WTC11 (cell line): ENCODE measurements around the gene ARAP1.

Experiments used
- CREM ChIP-seq: sonication (generic); formaldehyde crosslinking; IDR thresholded peaks from 2 replicates; pipeline ENCODE4 v1.8.1; 2022; ENCODE audit warnings: mild to moderate bottlenecking, missing genetic modification reagents, moderate library complexity
- FOXP1 ChIP-seq: sonication (generic); formaldehyde crosslinking; IDR thresholded peaks from 2 replicates; pipeline ENCODE4 v1.8.0; 2022; ENCODE audit warnings: missing genetic modification reagents, mild to moderate bottlenecking, moderate library complexity, borderline replicate concordance
- NR2C2 ChIP-seq: sonication (generic); formaldehyde crosslinking; IDR thresholded peaks from 2 replicates; pipeline ENCODE4 v1.8.0; 2022; ENCODE audit warnings: mild to moderate bottlenecking, missing genetic modification reagents
- TCF7 ChIP-seq: sonication (generic); formaldehyde crosslinking; IDR thresholded peaks from 2 replicates; pipeline ENCODE4 v1.8.0; 2022; ENCODE audit warnings: mild to moderate bottlenecking, low read depth, missing genetic modification reagents, moderate library complexity
- TEAD4 ChIP-seq: sonication (generic); formaldehyde crosslinking; IDR thresholded peaks from 2 replicates; pipeline ENCODE4 v1.8.0; 2022; ENCODE audit warnings: mild to moderate bottlenecking, missing genetic modification reagents
- TP53 ChIP-seq: sonication (generic); formaldehyde crosslinking; IDR thresholded peaks from 2 replicates; pipeline ENCODE4 v1.8.1; 2023; ENCODE audit warnings: mild to moderate bottlenecking, missing genetic modification reagents
- ZBTB21 ChIP-seq: sonication (generic); formaldehyde crosslinking; IDR thresholded peaks from 2 replicates; pipeline ENCODE4 v1.8.1; 2023; ENCODE audit warnings: mild to moderate bottlenecking, missing genetic modification reagents, borderline replicate concordance
- TF ChIP-seq, protein P1 (sequence below): fragments of 200-600 bp; IDR thresholded peaks from 2 replicates; pipeline ENCODE4 v1.8.0; 2022; ENCODE audit warnings: antibody characterized with exemption
- TF ChIP-seq, protein P2 (sequence below): sonication (generic); formaldehyde crosslinking; IDR thresholded peaks from 2 replicates; pipeline ENCODE4 v1.8.1; 2023; ENCODE audit warnings: mild to moderate bottlenecking, missing genetic modification reagents, moderate library complexity
- TF ChIP-seq, protein P3 (sequence below): sonication (generic); formaldehyde crosslinking; IDR thresholded peaks from 2 replicates; pipeline ENCODE4 v1.8.0; 2023; ENCODE audit warnings: mild to moderate bottlenecking, missing genetic modification reagents
- TF ChIP-seq, protein P4 (sequence below): sonication (generic); formaldehyde crosslinking; IDR thresholded peaks from 2 replicates; pipeline ENCODE4 v1.8.0; 2022; ENCODE audit warnings: mild to moderate bottlenecking, missing genetic modification reagents

DNA sequence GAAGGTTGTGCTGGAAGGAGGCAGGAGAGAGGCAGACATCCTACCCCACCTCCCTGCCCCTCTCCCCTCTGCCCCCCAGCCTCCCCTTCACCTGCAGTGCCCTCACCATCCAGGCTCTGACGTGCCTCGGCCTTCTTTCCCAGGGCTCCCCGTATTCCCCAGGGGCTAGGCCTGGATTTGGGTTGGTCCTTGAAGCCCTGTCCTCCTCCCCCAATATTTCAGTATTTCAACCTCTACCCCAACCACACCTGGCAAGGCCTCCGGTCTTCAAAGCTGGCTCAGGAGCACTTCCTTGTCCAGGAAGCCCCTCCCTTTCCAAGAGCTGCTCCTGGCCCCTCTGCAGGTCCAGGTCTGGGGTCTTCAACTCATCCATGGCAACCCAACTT lies 69.4 kb downstream of the ARAP1 start:
- TF ChIP-seq, protein P1, sequence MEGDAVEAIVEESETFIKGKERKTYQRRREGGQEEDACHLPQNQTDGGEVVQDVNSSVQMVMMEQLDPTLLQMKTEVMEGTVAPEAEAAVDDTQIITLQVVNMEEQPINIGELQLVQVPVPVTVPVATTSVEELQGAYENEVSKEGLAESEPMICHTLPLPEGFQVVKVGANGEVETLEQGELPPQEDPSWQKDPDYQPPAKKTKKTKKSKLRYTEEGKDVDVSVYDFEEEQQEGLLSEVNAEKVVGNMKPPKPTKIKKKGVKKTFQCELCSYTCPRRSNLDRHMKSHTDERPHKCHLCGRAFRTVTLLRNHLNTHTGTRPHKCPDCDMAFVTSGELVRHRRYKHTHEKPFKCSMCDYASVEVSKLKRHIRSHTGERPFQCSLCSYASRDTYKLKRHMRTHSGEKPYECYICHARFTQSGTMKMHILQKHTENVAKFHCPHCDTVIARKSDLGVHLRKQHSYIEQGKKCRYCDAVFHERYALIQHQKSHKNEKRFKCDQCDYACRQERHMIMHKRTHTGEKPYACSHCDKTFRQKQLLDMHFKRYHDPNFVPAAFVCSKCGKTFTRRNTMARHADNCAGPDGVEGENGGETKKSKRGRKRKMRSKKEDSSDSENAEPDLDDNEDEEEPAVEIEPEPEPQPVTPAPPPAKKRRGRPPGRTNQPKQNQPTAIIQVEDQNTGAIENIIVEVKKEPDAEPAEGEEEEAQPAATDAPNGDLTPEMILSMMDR: no peak
- TF ChIP-seq, protein P2, sequence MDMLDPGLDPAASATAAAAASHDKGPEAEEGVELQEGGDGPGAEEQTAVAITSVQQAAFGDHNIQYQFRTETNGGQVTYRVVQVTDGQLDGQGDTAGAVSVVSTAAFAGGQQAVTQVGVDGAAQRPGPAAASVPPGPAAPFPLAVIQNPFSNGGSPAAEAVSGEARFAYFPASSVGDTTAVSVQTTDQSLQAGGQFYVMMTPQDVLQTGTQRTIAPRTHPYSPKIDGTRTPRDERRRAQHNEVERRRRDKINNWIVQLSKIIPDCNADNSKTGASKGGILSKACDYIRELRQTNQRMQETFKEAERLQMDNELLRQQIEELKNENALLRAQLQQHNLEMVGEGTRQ: no peak
- TF ChIP-seq TP53 (CRISPR knock-in tag): no peak
- TF ChIP-seq FOXP1: no peak
- TF ChIP-seq ZBTB21: no peak
- TF ChIP-seq TEAD4 (CRISPR knock-in tag): no peak
- TF ChIP-seq, protein P3, sequence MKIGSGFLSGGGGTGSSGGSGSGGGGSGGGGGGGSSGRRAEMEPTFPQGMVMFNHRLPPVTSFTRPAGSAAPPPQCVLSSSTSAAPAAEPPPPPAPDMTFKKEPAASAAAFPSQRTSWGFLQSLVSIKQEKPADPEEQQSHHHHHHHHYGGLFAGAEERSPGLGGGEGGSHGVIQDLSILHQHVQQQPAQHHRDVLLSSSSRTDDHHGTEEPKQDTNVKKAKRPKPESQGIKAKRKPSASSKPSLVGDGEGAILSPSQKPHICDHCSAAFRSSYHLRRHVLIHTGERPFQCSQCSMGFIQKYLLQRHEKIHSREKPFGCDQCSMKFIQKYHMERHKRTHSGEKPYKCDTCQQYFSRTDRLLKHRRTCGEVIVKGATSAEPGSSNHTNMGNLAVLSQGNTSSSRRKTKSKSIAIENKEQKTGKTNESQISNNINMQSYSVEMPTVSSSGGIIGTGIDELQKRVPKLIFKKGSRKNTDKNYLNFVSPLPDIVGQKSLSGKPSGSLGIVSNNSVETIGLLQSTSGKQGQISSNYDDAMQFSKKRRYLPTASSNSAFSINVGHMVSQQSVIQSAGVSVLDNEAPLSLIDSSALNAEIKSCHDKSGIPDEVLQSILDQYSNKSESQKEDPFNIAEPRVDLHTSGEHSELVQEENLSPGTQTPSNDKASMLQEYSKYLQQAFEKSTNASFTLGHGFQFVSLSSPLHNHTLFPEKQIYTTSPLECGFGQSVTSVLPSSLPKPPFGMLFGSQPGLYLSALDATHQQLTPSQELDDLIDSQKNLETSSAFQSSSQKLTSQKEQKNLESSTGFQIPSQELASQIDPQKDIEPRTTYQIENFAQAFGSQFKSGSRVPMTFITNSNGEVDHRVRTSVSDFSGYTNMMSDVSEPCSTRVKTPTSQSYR (CRISPR knock-in tag): no peak
- TF ChIP-seq NR2C2 (CRISPR knock-in tag): no peak
- TF ChIP-seq CREM (CRISPR knock-in tag): no peak
- TF ChIP-seq TCF7 (CRISPR knock-in tag): no peak
- TF ChIP-seq, protein P4, sequence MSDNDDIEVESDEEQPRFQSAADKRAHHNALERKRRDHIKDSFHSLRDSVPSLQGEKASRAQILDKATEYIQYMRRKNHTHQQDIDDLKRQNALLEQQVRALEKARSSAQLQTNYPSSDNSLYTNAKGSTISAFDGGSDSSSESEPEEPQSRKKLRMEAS: no peak
